H9 (cell line): ENCODE measurements around the gene AADAT. TPM values are rescaled to one million over a fixed set of nuclear protein-coding genes. Genes with fewer than 3 reads are reported as not detected.

ENCODE experiments used
- DNase-seq: peaks from one replicate; pipeline ENCODE4 v3.0.0-alpha.2; 2017
- H2AFZ ChIP-seq: one replicate; pipeline ENCODE4 v1.6.1; 2013; ENCODE audit warnings: mild to moderate bottlenecking, low read length, control low read depth, moderate library complexity
- H2AK5ac ChIP-seq: 2 replicates; pipeline ENCODE4 v1.6.1; 2013; ENCODE audit warnings: low read length, control low read depth, mixed read lengths; ENCODE audit not compliant: insufficient read length
- H2BK120ac ChIP-seq: one replicate; pipeline ENCODE4 v1.6.1; 2013; ENCODE audit warnings: low read depth, mild to moderate bottlenecking, low read length, control low read depth, inconsistent platforms; ENCODE audit not compliant: poor library complexity, severe bottlenecking
- H2BK12ac ChIP-seq: 2 replicates; pipeline ENCODE4 v1.6.1; 2013; ENCODE audit warnings: low read length, control low read depth, mixed read lengths, low read depth; ENCODE audit not compliant: insufficient read length
- H2BK15ac ChIP-seq: 2 replicates; pipeline ENCODE4 v1.6.1; 2013; ENCODE audit warnings: low read depth, low read length, control low read depth
- H2BK20ac ChIP-seq: one replicate; pipeline ENCODE4 v1.6.1; 2013; ENCODE audit warnings: low read depth, mild to moderate bottlenecking, low read length, control low read depth, inconsistent platforms; ENCODE audit not compliant: poor library complexity, severe bottlenecking
- H2BK5ac ChIP-seq: 2 replicates; pipeline ENCODE4 v1.6.1; 2013; ENCODE audit warnings: low read length, control low read depth, mixed read lengths; ENCODE audit not compliant: insufficient read length
- H3K14ac ChIP-seq: 2 replicates; pipeline ENCODE4 v1.6.1; 2013; ENCODE audit warnings: low read length, control low read depth; ENCODE audit not compliant: insufficient read depth
- H3K18ac ChIP-seq: 2 replicates; pipeline ENCODE4 v1.6.1; 2013; ENCODE audit warnings: low read depth, mild to moderate bottlenecking, mixed read lengths, low read length, control low read depth; ENCODE audit not compliant: insufficient read length
- H3K23ac ChIP-seq: 2 replicates; pipeline ENCODE4 v1.6.1; 2013; ENCODE audit warnings: low read length, control low read depth, mixed read lengths, low read depth; ENCODE audit not compliant: insufficient read length
- H3K23me2 ChIP-seq: 2 replicates; pipeline ENCODE4 v1.6.1; 2013; ENCODE audit warnings: low read depth, mild to moderate bottlenecking, mixed read lengths, low read length, control low read depth; ENCODE audit not compliant: insufficient read length, poor library complexity, severe bottlenecking
- H3K27ac ChIP-seq: 2 replicates; pipeline ENCODE4 v1.5.1; 2013; ENCODE audit warnings: low read length, control low read depth, mixed read lengths, low read depth; ENCODE audit not compliant: insufficient read length
- H3K27me3 ChIP-seq: 2 replicates; pipeline ENCODE4 v1.6.1; 2013; ENCODE audit warnings: low read length, control low read depth, inconsistent platforms; ENCODE audit not compliant: insufficient read depth
- H3K4ac ChIP-seq: 2 replicates; pipeline ENCODE4 v1.6.1; 2013; ENCODE audit warnings: low read depth, mild to moderate bottlenecking, control low read depth, inconsistent platforms, low read length, moderate library complexity
- H3K4me1 ChIP-seq: 2 replicates; pipeline ENCODE4 v1.6.1; 2013; ENCODE audit warnings: low read length, control low read depth, inconsistent platforms; ENCODE audit not compliant: insufficient read depth
- H3K4me2 ChIP-seq: 2 replicates; pipeline ENCODE4 v1.6.1; 2013; ENCODE audit warnings: low read length, control low read depth, mixed read lengths; ENCODE audit not compliant: insufficient read length, insufficient read depth
- H3K56ac ChIP-seq: 2 replicates; pipeline ENCODE4 v1.6.1; 2013; ENCODE audit warnings: low read depth, mild to moderate bottlenecking, mixed read lengths, low read length, control low read depth; ENCODE audit not compliant: insufficient read length
- H3K79me1 ChIP-seq: 2 replicates; pipeline ENCODE4 v1.6.1; 2013; ENCODE audit warnings: low read depth, mild to moderate bottlenecking, moderate library complexity, low read length, control low read depth, inconsistent platforms; ENCODE audit not compliant: insufficient read depth, poor library complexity, severe bottlenecking
- H3K79me2 ChIP-seq: 2 replicates; pipeline ENCODE4 v1.6.1; 2013; ENCODE audit warnings: low read length, control low read depth, inconsistent platforms; ENCODE audit not compliant: insufficient read depth
- H3K9ac ChIP-seq: 2 replicates; pipeline ENCODE4 v1.6.1; 2013; ENCODE audit warnings: low read length, control low read depth, mixed read lengths; ENCODE audit not compliant: insufficient read length; ENCODE audit errors: extremely low read depth
- H3K9me3 ChIP-seq: one replicate; pipeline ENCODE4 v1.6.1; 2013; ENCODE audit warnings: low read depth, low read length, inconsistent platforms; ENCODE audit not compliant: control insufficient read depth
- H3T11ph ChIP-seq: one replicate; pipeline ENCODE4 v1.6.1; 2013; ENCODE audit warnings: mild to moderate bottlenecking, low read length, control low read depth, inconsistent platforms
- H4K20me1 ChIP-seq: one replicate; pipeline ENCODE4 v1.6.1; 2013; ENCODE audit not compliant: control insufficient read depth, insufficient read length, insufficient read depth
- H4K5ac ChIP-seq: 2 replicates; pipeline ENCODE4 v1.6.1; 2013; ENCODE audit warnings: low read depth, mild to moderate bottlenecking, mixed read lengths, low read length, control low read depth; ENCODE audit not compliant: insufficient read length
- H4K8ac ChIP-seq: replicated peaks from 2 replicates; pipeline ENCODE4 v1.6.1; 2013; ENCODE audit warnings: low read length, control low read depth, mixed read lengths, low read depth; ENCODE audit not compliant: insufficient read length
- H4K91ac ChIP-seq: 2 replicates; pipeline ENCODE4 v1.6.1; 2013; ENCODE audit warnings: low read depth, mild to moderate bottlenecking, moderate library complexity, mixed read lengths, low read length, control low read depth; ENCODE audit not compliant: insufficient read length
- H3K27ac Mint-ChIP-seq, 3 experiments: 2 replicates in 2 of 3; 3 replicates in 1 of 3; pipeline ENCODE4 v1.8.0; 2020 to 2021; ENCODE audit warnings: mixed read lengths in 3 of 3, mild to moderate bottlenecking in 1 of 3, moderate library complexity in 1 of 3
- H3K27me3 Mint-ChIP-seq: 2 replicates; pipeline ENCODE4 v1.8.0; 2021; ENCODE audit warnings: low read depth, mild to moderate bottlenecking, moderate library complexity, mixed read lengths
- H3K36me3 Mint-ChIP-seq, 3 experiments: 2 replicates in 2 of 3; 3 replicates in 1 of 3; pipeline ENCODE4 v1.8.0; 2020 to 2021; ENCODE audit warnings: low read depth in 3 of 3, mixed read lengths in 3 of 3; ENCODE audit not compliant: insufficient read depth in 1 of 3
- H3K4me1 Mint-ChIP-seq, 2 experiments: 2 replicates each; pipeline ENCODE4 v1.8.0; 2020; ENCODE audit warnings: mixed read lengths in 2 of 2
- H3K4me3 Mint-ChIP-seq, 2 experiments: 2 replicates in 1 of 2; 3 replicates in 1 of 2; pipeline ENCODE4 v1.8.0; 2020 to 2021; ENCODE audit warnings: mild to moderate bottlenecking in 2 of 2, mixed read lengths in 2 of 2, moderate library complexity in 1 of 2
- H3K9me3 Mint-ChIP-seq, 2 experiments: 2 replicates in 1 of 2; 3 replicates in 1 of 2; pipeline ENCODE4 v1.8.0; 2020; ENCODE audit warnings: mild to moderate bottlenecking in 2 of 2, mixed read lengths in 2 of 2, moderate library complexity in 1 of 2
- WGBS: extraction: QIAGEN DNeasy Blood & Tissue Kit; methylation state at CpG from one replicate; pipeline ENCODE4 v1.1.7; 2013; ENCODE audit warnings: missing lambda C conversion rate, low lambda C conversion rate, mixed read lengths; ENCODE audit not compliant: insufficient read length; ENCODE audit errors: extremely low coverage; 5-methylcytosine and 5-hydroxymethylcytosine counted together
- total RNA-seq: library from RNA; stranded (reverse); gene quantifications from 2 replicates; pipeline ENCODE4 v1.2.1, GENCODE V29; 2021
- TF ChIP-seq, protein P1 (sequence below): fragments of 200-600 bp; sonication (generic); conservative IDR thresholded peaks from 3 replicates; pipeline ENCODE4 v1.8.0; 2021; ENCODE audit warnings: antibody characterized with exemption, mild to moderate bottlenecking

Gene AADAT
- total RNA-seq, 1 experiment from 2014 or later: 14.1 TPM

DNA sequence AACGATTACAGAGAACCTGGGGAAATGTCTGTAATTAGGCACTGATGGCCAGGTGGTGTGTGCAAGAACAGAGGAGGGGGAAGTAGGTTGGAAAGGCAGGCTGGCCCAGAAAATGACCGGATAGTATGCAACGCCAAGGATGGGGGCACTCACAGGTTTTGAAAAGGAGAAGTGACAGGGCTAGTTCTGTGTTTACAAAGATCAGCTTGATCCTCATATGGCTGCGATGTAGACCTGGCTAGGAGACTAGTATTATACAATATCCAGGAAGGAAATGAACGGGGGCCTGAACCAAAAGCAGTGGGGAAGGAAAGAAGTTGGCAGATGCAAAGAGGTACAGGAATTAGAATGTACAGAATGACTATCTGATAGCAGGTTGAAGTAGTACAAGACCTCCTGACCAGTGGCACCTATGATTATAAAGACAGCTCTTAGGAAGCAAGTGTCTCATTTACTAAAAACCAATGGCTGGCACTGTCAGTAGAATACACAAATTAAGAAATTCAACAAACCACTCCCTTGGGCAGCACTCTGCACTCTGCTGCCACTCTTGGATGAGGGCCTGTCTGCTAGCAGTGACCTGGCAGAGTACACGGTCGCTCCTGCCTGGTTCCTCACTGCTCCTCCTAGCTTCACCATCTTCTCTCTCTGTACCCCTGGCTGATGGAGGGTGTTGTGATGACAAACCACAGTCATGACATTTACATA lies 77.7 kb downstream of the AADAT start:
- Histone ChIP-seq H3K14ac (no peak overlapping the region), H3K4me1 (no peaks in the 10 kb centered on the region), H3K79me1 (no peaks in the 10 kb centered on the region), H2AFZ (no peak overlapping the region), H4K20me1 (no peaks in the 10 kb centered on the region), H3K4ac (no peak overlapping the region), H2BK120ac (no peak overlapping the region), H3K23ac (no peak overlapping the region), H2BK20ac (no peak overlapping the region), H3K79me2 (no peaks in the 10 kb centered on the region), H3K9ac (no peak overlapping the region), H3T11ph (no peak overlapping the region), H4K8ac (no peak overlapping the region), H3K27ac (no peak overlapping the region), H3K18ac (no peak overlapping the region), H3K56ac (no peak overlapping the region), H2BK15ac (no peak overlapping the region), H3K9me3 (no peaks in the 10 kb centered on the region), H2BK5ac (no peak overlapping the region), H3K27me3 (no peaks in the 10 kb centered on the region), H4K5ac (no peak overlapping the region), H2AK5ac (no peak overlapping the region), H2BK12ac (no peak overlapping the region), H3K4me2 (no peak overlapping the region), H4K91ac (no peak overlapping the region), H3K23me2 (no peaks in the 10 kb centered on the region)
- no peak overlapping the region for H3K27ac Mint-ChIP-seq
- H3K4me3 Mint-ChIP-seq: no peak overlapping the region
- no peaks in the 10 kb centered on the region for H3K27me3 Mint-ChIP-seq
- WGBS: no CpG with 5 or more reads among the region's 7 CpGs
- peaks cover 11 to 14% of the 10 kb centered on the region in 2 experiments for H3K4me1 Mint-ChIP-seq
- H3K9me3 Mint-ChIP-seq: peaks cover 0 to 8% of the 10 kb centered on the region in 2 experiments; a peak in 3 of 5 replicates
- TF ChIP-seq, protein P1, sequence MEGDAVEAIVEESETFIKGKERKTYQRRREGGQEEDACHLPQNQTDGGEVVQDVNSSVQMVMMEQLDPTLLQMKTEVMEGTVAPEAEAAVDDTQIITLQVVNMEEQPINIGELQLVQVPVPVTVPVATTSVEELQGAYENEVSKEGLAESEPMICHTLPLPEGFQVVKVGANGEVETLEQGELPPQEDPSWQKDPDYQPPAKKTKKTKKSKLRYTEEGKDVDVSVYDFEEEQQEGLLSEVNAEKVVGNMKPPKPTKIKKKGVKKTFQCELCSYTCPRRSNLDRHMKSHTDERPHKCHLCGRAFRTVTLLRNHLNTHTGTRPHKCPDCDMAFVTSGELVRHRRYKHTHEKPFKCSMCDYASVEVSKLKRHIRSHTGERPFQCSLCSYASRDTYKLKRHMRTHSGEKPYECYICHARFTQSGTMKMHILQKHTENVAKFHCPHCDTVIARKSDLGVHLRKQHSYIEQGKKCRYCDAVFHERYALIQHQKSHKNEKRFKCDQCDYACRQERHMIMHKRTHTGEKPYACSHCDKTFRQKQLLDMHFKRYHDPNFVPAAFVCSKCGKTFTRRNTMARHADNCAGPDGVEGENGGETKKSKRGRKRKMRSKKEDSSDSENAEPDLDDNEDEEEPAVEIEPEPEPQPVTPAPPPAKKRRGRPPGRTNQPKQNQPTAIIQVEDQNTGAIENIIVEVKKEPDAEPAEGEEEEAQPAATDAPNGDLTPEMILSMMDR: no peak
- H3K36me3 Mint-ChIP-seq: peaks cover 0 to 4% (median 0%) of the 10 kb centered on the region in 3 experiments; a peak in 2 of 7 replicates
- DNase-seq: no peak

Other genes starting within 250 kb of the AADAT start
- gene MFAP3L, start 63.6 kb downstream of the AADAT start, total RNA-seq: 5.1 and 5.4 TPM in 2 replicates